HG02938 (cell line): ENCODE measurements around the gene ELN.
"Not testable (repeated sequence)": the region's sequence is repeated elsewhere in the genome, so short reads cannot be mapped to it uniquely, and the experiment has no call there.

Experiments used
- ATAC-seq: cut with Tn5 transposase; IDR thresholded peaks from one replicate; pipeline ENCODE4 v1.9.1; 2021; ENCODE audit warnings: mild to moderate bottlenecking, moderate library complexity; ENCODE audit not compliant: unreplicated experiment

Gene ELN

GRCh38 chr7:74000489-74001149 lies 27.4 kb upstream of the ELN start:
- ATAC-seq, result no peak

DNA sequence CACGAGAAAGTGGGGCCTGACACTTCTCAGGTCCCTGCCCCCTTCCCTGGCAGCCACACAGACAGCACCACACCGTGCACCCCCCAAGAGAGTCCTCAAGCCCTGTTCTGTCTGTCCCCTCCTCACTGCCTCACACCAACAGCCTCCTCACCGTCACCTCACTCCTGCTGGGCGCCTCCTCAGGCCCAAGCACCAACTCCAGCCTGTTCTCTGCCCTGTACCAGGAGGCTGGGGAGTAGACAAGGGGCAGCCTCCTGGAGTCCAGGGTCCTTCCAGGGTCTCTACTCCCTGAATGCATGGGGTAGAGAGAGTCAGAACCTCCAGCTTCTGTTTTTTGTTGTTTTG lies 26.9 kb upstream of the ELN start:
- no peak for ATAC-seq

DNA sequence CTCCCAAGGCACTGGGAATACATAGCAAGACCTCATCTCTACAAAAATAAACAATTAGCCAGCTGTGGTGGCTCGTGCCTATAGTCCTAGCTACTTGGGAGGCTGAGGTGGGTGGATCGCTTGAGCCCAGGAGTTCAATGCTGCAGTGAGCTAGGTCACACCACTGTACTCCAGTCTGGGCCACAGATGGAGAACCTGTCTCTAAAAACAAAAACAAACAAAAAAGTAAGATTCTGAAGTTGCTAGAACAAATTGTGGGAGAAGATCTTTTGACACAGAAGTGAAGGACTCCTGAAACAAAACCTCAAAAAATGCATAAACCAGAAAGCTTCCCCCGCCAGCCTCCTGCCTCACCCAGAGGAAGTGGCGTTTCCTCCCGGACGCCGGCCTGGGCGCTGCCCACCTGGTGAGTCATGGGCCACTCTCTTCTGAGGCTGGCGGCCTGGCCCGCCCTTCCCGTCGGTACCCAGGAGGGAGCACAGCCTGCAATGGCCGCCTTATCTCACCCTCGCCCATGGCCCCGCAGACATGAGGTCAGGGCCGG lies 25.4 kb upstream of the ELN start:
- ATAC-seq, result no peak

GRCh38 chr7:74003621-74004020 lies 24.4 kb upstream of the ELN start:
- ATAC-seq, result no peak

DNA sequence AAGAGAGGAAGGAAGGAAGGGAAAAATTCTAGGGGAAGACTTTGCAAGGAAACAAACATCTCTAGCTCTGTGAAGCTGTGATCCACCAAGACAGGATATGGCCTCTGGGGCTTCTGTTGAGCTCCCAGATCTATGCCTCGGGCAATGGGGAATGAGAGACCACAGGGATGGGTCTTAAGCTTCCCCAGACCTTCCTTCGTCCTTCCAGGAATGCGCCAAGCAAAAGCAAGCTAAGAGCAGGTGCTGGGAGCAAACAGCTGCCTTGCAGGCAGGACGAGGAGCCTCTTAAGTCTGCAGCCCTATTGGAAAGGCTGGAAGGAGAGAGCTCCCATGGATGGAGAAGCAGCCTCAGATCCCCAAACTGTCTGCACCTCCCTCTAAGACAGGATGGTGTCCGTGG lies 21.9 kb upstream of the ELN start:
- no peak for ATAC-seq

DNA sequence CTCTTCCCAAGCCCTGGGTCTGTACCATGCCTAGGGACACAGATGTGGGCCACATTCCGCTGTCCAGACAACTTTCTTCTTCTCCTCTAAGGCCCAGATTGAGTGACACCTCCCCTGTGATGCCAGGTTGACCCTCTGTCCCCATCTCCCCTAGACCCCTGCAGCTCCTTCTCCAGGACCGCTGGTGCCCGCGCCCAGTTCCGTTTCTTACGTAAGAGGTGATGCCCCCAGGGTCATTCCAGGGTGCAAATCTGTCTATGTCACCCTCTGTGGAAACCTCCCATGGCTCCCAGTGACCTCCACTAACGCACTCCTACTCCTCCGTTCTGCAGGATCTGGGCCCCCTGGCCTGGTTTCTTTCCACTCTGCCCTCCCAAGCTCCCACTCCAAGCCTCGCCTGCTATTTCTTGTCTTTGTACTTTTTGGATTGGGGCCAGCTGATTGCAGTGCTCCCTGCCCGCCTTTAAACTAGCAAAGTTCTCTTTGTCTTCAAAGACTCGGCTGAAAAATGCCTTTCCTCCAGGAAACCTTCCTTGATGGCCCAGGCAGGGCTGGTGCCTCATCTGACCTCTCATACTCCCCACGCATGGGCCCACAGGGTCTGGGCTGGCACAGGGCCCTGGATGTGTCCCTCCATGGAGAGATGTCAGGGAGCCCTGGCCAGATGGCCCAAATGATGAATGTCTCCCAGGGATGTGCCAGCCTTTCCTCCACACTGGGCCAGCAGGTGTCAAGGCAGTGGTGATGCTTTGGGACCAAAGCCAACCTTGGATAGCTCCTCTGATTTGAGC lies 21.3 kb upstream of the ELN start:
- no peak for ATAC-seq

DNA sequence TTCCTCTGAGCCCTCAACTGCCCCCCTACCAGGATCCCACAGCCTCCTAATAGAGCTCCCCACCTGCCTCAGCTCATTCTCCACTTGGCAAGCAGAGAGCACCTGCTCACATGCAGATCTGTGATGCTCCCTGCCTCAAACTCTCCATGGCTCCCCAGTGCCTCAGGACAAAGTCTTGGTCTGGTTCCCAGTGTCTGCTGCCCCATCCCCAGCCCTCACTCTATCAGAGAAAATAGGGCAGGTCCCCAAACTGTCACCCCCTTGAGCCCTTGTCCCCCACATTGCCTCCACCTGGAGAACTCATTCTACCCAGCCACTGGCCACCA lies 20.8 kb upstream of the ELN start:
- no peak for ATAC-seq

DNA sequence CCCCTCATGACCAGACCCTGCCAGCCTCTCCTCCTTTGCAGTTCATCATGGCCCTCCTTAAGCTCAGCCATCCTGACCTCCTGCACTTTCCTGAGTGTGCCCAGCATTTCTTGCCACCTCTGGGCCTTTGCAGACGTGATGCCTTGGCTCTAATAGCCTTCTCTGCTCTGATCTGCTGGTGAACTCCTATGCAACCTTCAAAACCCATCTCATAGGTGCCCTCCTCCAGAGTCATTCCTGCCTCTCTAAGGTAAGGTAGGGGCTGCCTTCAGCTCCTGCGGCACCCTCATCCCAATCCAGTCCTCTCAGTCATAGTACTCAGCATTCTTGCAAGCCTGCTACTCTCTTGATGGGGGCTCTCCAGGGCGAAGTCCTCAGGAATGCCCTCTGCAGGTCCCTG lies 19.3 kb upstream of the ELN start:
- ATAC-seq, result no peak

DNA sequence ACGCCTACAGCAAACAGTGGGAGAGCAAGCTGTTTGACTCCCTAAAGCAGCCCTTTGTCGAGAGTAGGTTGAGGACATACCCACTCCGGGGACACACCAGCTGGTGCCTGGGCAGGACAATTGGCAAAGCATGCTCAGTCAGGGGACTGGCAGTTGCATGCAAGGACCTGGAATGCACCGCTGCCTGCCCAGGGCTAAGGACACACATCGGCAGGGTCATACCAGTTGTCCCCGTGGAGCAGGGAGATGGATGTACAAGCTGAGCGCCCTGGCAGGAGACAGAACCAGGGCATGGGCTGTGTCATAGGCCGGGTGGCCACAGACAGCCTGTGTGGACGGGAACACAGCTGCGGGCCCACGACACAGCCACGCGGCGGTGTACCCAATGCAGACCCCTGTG lies 18.3 kb upstream of the ELN start:
- ATAC-seq, result no peak

DNA sequence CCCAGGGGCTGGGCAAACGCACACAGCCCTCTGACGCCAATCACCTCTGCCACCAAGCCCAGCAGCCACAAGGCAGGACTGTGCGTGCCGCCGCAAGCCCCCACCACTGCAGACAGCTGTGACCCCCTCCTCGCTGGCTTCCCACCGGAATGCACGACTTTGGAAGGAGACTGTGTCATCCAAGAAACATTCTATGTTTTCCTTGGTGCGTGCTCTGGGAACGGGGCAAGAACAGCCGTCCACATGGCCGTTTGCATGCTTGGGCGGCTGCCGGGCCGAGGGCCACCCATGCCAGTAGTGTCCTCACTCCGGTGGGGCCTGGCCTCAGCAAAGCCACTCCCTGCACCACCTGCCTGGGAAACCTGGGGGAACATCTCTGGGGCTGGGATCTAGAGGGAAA lies 17.6 kb upstream of the ELN start:
- ATAC-seq, result no peak

DNA sequence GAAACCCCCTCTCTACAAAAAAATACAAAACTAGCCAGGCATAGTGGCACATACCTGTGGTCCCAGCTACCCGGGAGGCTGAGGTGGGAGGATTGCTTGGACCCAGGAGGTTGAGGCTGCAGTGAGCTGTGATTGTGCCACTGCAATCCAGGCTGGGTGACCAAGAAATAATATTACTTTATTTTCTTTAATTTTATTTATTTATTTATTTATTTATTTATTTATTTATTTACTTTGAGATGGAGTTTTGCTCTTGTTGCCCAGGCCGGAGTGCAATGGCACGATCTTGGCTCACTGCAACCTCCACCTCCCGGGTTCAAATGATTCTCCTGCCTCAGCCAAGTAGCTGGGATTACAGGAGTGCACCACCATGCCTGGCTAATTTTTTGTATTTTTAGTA lies 16.6 kb upstream of the ELN start:
- not testable (repeated sequence) for ATAC-seq

DNA sequence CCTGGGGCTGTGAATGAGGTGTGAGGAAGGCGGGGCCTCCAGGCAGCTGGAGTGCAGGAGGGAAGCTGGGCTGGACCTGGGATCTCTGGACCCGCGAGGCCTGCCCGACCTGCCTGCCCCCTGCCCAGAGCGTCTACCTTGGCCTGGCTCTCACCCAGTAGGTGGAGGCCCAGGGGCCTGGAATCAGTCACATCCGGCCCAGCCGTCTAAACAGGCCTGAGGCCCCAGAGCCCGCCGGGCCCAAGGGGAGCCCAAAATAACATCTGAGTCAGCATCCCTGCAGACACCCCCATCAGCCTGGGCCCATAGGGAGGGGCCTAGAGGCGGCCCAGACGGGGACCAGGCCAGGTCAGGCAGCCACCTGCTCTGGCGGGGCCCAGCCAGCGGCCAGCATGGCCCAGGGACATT lies 15.1 kb upstream of the ELN start:
- ATAC-seq, result peak; percentile 96

DNA sequence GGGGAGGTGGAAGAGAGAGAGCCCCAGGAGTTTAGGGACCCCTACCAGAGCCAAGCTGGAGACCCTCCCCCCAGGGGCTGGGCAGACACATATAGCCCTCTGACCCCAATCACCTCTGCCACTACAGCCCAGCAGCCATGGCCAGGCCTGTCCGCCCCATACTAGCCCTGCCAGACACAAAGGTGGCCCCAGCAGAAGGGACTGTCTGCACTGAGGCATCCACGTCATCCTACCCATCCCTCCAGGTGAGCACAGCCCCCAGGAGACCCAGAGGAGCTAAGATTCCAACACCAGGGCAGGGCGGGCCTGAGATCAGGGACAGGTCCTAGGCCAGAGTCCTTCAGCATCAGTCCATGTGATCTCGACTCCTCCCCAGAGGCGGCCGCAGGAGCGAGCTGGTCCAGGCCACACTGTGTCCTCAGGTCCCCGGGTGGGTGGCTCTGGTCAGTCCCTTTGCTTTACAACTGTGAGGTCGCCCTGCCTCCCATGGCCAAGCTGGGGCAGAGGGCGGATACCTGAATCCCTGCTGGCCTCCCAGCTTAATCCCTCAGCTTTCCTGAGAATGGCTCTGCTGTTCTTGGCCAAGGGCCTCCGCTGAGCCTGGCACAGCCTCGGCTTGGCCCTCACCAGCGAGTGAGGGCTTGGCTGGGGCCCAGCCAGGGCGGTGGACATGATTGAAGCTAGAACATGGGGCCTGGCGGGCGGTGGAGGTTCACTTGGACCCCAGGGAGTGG lies 14.3 kb upstream of the ELN start:
- no peak for ATAC-seq

- no peak for ATAC-seq
Measured at GRCh38 chr7:74014931-74015330, 13.0 kb upstream of the ELN start.

DNA sequence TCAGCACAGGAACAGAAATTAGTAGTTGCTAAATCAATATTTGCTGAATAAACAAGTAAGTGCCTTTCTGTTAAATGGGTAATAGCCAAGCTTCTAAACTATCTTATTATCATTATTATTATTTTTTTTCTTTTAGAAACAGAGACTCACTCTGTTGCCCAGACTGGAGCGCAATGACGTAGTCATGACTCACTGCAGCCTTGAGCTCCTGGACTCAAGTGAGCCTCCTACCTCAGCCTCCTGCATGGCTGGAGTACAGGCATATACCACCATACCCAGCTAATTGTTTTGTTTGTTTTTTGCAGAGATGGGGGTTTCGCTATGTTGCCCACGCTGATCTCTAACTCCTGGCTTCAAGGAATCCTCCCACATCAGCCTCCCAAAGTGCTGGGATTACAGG lies 12.3 kb upstream of the ELN start:
- ATAC-seq, result no peak

GRCh38 chr7:74017125-74017524 lies 10.8 kb upstream of the ELN start:
- no peak for ATAC-seq

DNA sequence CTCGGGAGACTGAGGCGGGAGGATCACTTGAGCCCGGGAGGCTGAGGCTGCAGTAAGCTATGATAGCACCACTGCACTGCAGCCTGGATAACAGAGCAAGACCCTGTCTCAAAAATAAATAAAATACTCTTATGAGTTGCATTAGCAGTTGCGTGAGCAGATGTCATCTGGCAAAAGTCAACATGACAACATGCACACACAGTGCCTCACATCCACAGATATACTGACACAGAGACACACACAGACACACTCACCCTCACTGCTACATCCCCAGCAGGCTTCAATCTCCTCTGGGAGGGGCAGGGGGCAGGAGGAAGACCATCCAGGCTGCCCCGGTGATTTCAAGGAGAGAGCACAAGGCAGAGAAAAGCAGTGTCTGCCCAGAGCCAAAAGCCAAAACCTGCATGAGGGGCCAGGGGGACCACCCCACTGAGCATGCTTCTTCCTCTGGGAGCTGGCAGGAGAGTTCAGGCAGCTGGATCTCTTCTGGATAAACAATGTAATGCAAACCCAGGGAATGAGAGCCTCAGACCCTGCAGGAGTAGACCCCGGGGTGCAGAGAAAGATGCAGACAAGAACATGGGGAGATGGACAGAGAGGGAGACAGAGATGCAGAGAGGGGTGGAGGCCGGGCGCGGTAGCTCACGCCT lies 9.6 kb upstream of the ELN start:
- ATAC-seq, result no peak

DNA sequence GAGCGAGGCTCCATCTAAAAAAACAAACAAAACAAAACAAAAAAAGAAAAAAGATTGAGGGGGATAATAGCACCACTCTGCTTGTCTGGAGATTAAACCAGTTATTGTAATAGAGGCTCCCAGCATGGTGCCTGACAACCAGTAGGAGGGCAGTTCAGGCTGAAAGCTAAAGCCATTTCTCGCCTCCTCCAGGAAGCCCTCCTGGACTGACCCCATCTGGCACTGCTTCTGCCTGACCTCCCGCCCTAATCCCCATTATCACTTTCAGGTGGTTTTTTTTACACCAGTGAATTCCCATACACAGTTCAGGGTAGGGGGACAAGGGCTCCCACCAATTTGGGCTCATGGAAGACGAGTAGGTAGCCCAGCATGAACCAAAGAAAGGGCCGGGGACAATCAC lies 8.8 kb upstream of the ELN start:
- ATAC-seq, result no peak

- ATAC-seq, result no peak
Measured at GRCh38 chr7:74020390-74020789, 7.6 kb upstream of the ELN start.

DNA sequence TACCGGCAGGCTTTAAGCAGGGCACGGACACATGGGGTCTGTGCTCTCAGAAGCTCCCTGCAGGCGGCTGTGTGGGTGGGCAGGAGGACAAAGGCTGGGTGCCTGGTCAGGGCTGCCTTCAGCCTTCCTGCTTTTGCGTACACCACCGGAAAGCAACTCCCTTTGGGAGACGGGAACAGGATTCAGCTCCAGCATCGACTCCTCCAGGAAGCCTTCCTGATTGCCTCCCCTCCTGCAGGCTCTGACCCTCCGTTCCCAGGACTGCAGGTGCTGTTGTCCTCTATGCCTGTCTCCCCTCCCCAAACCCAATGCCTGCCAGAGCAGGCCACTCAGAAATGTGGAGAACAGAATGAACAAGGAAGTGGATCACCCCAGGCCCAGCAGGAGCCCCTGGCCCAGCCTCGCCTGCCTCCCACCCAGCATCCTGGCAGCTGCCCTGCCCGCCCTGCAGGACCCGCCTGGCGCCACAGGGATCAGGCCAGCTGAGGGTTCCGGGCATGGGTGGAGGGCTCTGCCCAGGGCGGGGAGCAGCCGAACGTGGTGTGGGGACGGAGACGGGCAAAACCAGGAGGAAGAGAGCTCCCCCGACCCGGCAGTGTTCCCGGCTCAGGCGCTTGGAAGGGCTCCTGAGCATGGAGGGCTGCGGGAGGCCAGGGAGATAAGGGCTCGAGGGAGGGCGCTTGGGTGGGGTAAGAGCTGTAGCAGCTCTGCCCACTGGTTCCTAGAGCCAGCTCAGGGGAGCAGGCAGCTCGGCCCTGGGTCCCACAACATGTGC lies 6.2 kb upstream of the ELN start:
- ATAC-seq, result no peak

DNA sequence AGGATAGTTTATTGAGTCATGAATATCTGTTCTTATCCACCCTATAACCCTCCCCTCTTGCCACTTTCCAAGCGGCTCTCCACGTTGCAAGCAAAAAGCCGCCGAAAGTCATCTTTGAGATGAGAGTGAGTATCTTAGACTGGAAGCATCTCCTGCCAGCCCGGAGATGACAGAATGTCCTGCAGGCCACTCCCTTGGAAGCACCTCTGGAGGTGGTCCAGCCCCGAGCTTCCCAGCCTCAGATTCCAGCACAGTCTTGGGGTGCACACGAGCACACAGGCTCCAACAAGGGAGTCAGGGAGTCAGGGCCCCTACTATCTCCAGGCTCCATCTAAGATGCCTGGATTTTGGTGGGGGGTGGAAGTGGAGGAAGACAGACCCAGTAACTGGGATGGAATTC lies 5.5 kb upstream of the ELN start:
- ATAC-seq, result no peak
